LNCAP (cell line): ENCODE measurements around the gene PSMD9.

ENCODE experiments used
- CTCF ChIP-seq: fragments of 450-650 bp; IDR thresholded peaks from 2 replicates; pipeline ENCODE4 v1.5.1; 2017; ENCODE audit warnings: mild to moderate bottlenecking

The PSMD9 gene

DNA sequence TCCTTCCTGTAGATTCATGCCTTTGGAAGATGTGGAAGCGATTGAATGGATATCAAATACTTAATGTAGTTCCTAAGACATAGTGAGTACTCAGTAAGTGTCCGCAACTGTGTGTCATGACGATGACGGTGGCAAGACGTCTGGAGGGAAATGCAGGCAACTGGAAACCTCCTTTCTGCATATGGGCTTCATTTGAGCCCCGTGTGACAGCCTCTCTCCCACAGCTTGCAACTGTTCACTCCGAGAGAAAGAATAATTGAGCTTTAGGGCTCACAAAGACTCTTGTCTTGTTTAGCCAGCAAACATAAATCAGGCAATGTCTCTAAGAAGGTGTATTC lies 36.7 kb downstream of the PSMD9 start:
- TF ChIP-seq CTCF: no peak

DNA sequence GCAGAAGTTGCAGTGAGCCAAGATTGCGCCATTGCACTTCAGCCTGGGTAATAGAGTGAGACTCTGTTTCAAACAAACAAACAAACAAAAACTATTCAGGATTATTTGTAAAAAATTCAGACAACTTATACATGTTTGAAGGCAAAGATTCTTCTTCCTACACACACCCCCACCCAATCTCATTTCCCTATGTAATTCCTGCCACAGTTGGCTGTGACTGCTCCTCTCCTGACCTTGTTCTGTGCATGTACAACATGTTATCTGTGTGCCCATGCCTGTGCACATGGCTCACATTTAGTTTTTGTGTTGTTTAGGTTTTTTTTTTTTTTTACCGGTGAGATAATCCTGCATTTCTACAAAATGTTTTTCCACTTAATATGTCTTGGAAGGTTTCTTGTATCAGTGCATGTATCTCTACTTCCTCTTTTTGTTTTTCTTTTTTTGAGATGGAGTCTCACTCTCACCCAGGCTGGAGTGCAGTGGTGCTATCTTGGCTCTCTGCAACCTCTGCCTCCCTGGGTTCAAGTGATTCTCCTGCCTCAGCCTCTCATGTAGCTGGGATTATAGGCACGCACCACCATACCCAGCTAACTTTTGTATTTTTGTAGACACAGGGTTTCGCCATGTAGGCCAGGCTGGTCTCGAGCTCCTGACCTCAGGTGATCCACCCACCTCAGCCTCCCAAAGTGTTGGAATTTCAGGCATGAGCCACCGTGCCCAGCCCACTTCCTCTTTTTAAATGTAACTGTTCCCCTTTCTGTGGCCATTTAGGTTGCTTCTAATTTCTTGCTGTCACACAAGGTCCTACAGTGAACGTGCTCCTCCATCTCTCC lies 38.5 kb downstream of the PSMD9 start:
- no peak for TF ChIP-seq CTCF

GRCh38 chr12:121927813-121928212 lies 39.2 kb downstream of the PSMD9 start:
- TF ChIP-seq CTCF: no peak

- no peak for TF ChIP-seq CTCF
Observed at GRCh38 chr12:121930862-121931261, 42.3 kb downstream of the PSMD9 start.

DNA sequence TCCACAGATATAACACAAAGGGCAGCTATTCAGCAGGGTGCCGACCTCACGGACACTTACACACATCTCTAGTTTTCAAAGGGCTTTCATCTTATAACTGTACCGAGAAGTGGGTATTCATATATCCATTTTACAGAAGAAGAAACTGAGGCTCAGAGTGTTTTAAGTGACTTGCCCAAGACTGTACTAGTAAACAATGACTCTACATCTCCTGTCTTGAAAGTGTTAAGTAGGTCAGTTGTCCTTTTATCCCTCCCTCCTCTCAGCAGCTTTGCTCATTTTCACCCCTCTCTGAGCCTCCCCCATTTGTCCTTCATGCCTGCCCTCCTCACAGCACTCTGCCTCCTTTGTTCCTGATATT lies 43.6 kb downstream of the PSMD9 start:
- no peak for TF ChIP-seq CTCF

- no peak for TF ChIP-seq CTCF
Observed at GRCh38 chr12:121932914-121933521, 44.4 kb downstream of the PSMD9 start.

- TF ChIP-seq CTCF: no peak
Observed at GRCh38 chr12:121933522-121934308, 45.1 kb downstream of the PSMD9 start.
